ENCODE results near the gene ITGAX.

The ITGAX gene

DNA sequence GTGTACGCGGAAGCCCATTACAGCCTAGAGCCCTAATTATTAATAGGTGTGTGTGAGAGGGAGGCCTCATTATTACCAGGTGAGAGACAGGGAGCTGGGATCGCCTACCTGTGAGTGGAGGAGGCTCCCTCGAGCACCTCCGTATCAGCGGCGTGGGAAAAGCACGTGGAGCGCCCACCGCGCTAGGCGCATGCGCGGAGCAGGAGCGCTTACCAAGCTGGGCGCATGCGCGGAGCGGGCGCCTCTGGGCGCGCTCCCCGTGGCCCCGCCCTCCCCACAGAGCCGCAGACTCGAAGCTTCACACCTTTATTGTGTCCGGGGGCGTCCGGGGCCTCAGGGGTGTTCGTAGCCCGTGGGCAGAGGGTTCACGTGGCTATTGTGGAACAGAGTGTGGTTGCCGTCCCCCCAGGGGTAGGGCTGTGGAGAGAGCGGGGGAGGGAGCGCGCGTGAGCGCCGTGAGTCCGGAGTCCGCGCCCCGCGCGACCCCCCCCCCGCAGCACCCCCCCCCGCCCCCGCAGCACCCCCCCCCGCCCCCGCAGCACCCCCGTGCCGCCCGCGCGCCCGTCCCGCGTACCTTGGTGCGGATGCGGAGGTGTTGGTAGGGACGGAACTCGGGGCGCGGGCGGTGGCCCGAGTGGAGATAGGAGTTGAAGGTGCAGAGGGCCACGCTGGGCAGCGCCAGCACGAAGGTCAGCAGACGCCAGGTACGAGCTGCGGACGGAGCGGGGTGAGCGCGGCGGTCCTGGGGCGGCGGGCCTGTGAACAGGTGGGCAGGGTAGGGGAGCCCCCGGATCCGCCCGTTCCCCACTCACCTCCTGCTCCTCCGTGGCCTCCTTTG, 72.7 kb downstream of the ITGAX start:
- Histone ChIP-seq H3K4me3 (ENCODE audit: low read depth, low read length) (no peak overlapping the region; the same call in 1 of the 2 replicates), H3K4me1 (ENCODE audit: control insufficient read depth, insufficient read depth, low read length) (peaks cover 8% of the 10 kb centered on the region; the same call in 1 of the 2 replicates), H3K36me3 (ENCODE audit: control insufficient read depth, insufficient read depth, low read length) (no peaks in the 10 kb centered on the region), H3K9ac (ENCODE audit: low read length) (no peak overlapping the region), H3K9me3 (ENCODE audit: control insufficient read depth, insufficient read depth, low read depth, low read length) (no peaks in the 10 kb centered on the region), H3K27ac (ENCODE audit: low read depth, low read length) (no peak overlapping the region), H3K27me3 (ENCODE audit: control insufficient read depth, insufficient read depth, low read length) (peaks cover 34% of the 10 kb centered on the region)

DNA sequence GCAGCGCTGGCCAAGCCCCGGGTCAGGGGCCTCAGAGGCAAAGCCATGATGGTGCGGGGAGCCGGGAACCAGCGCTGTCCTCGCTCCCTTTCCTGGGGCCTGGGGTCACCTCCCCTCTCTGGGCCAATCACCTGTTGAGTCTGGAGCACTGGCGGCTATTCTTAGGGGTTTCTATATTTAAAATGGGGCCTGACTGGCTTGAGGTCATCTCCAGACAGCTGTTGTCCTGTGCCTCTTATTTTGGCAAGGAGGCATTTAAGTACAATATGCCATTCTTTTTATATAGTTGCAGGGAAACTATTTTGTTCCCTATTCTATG, 73.3 kb downstream of the ITGAX start, which contains the start of gene COX6A2:
TSS of gene COX6A2 (minus strand) at position 82 of the 319 bp plus-strand sequence. CDS start at position 47, 35 bp downstream.
- Histone ChIP-seq H3K4me3 (ENCODE audit: low read depth, low read length) (no peak within 1 kb of the TSS; the same call in 1 of the 2 replicates), H3K27ac (ENCODE audit: low read depth, low read length) (no peak within 1 kb of the TSS), H3K9me3 (ENCODE audit: control insufficient read depth, insufficient read depth, low read depth, low read length) (no peaks in the 10 kb centered on the region), H3K36me3 (ENCODE audit: control insufficient read depth, insufficient read depth, low read length) (no peaks in the 10 kb centered on the region), H3K9ac (ENCODE audit: low read length) (no peak within 1 kb of the TSS), H3K27me3 (ENCODE audit: control insufficient read depth, insufficient read depth, low read length) (peaks cover 28% of the 10 kb centered on the region), H3K4me1 (ENCODE audit: control insufficient read depth, insufficient read depth, low read length) (peaks cover 8% of the 10 kb centered on the region; the same call in 1 of the 2 replicates)

DNA sequence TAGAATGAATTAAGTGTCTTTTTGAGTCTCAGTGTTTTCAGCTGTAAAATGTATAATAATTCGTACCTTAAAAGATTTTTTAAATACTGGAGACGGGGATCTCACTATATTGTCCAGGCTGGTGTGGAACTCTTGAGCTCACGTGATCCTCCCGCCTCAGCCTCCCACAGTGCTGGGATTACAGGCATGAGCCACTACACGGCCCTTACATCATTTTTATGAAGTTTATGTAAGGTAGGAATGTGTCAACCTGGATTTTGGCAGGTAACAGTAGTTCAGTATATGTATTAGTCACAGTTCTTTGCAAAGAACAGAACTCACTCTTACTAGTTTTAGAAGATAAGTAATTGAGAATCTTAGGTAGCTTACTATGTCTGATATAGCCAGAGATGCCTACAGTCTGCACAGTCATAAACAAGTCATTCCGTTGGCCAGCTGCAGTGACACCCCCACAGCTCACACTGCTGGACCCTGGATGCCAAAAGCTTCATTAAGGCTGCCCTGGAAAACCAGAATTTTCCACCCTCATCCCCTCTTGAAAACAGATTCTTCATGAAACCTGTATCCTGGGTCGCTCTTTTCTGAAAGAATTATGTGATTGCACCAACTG, 73.8 kb downstream of the ITGAX start:
- H3K4me3 ChIP-seq (ENCODE audit: low read depth, low read length): no peak overlapping the region
- H3K27me3 ChIP-seq (ENCODE audit: control insufficient read depth, insufficient read depth, low read length): peaks cover 27% of the 10 kb centered on the region; the same call in 1 of the 2 replicates
- peaks cover 8% of the 10 kb centered on the region; the same call in 1 of the 2 replicates for H3K4me1 ChIP-seq (ENCODE audit: control insufficient read depth, insufficient read depth, low read length)
- no peaks in the 10 kb centered on the region for H3K36me3 ChIP-seq (ENCODE audit: control insufficient read depth, insufficient read depth, low read length)
- H3K27ac ChIP-seq (ENCODE audit: low read depth, low read length): no peak overlapping the region
- H3K9ac ChIP-seq (ENCODE audit: low read length): no peak overlapping the region
- no peaks in the 10 kb centered on the region for H3K9me3 ChIP-seq (ENCODE audit: control insufficient read depth, insufficient read depth, low read depth, low read length)

DNA sequence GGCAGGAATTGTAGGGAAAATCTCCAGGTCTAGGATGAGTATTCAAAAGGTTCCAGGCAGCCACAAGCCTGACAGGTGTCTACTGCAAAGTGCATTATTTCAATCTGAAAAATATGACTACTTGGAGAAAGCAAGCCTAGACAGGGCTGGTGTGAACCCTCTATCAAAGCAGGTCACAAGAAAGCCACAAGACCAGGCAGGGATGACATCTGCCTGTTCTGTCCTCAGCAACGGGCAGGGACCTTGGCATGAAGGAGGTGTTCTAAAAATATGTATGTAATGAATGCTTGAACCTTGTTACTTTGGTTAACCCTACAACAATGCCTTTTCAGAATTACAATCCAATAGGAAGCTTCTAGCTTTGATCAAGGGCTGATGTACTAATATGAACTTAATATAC, 74.3 kb downstream of the ITGAX start:
- peaks cover 8% of the 10 kb centered on the region; the same call in 1 of the 2 replicates for H3K4me1 ChIP-seq (ENCODE audit: control insufficient read depth, insufficient read depth, low read length)
- H3K9ac ChIP-seq (ENCODE audit: low read length): no peak overlapping the region
- no peaks in the 10 kb centered on the region for H3K36me3 ChIP-seq (ENCODE audit: control insufficient read depth, insufficient read depth, low read length)
- no peak overlapping the region for H3K27ac ChIP-seq (ENCODE audit: low read depth, low read length)
- H3K27me3 ChIP-seq (ENCODE audit: control insufficient read depth, insufficient read depth, low read length): peaks cover 27% of the 10 kb centered on the region; the same call in 1 of the 2 replicates
- no peaks in the 10 kb centered on the region for H3K9me3 ChIP-seq (ENCODE audit: control insufficient read depth, insufficient read depth, low read depth, low read length)
- H3K4me3 ChIP-seq (ENCODE audit: low read depth, low read length): no peak overlapping the region

DNA sequence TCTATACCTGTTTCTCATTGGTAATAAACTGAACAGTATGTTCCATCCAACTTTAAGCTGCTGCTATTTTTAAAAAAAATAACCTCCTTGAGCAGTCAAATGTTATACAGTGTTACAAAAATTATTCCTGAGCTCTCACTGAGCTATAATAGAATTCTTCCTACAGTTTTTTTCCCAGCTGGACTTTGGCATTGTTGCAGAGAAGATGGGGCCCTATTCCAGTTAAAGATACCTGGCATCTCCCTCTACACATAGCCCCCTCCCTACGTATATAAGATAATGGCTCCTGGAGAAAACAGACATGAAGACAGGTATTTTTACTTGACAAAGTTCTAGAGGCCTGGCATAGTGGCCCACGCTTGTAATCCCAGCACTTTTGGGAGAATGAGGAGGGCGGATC, 74.8 kb downstream of the ITGAX start:
- peaks cover 8% of the 10 kb centered on the region; the same call in 1 of the 2 replicates for H3K4me1 ChIP-seq (ENCODE audit: control insufficient read depth, insufficient read depth, low read length)
- no peaks in the 10 kb centered on the region for H3K9me3 ChIP-seq (ENCODE audit: control insufficient read depth, insufficient read depth, low read depth, low read length)
- H3K27ac ChIP-seq (ENCODE audit: low read depth, low read length): no peak overlapping the region
- peaks cover 27% of the 10 kb centered on the region; the same call in 1 of the 2 replicates for H3K27me3 ChIP-seq (ENCODE audit: control insufficient read depth, insufficient read depth, low read length)
- H3K9ac ChIP-seq (ENCODE audit: low read length): no peak overlapping the region
- no peaks in the 10 kb centered on the region for H3K36me3 ChIP-seq (ENCODE audit: control insufficient read depth, insufficient read depth, low read length)
- no peak overlapping the region for H3K4me3 ChIP-seq (ENCODE audit: low read depth, low read length)

DNA sequence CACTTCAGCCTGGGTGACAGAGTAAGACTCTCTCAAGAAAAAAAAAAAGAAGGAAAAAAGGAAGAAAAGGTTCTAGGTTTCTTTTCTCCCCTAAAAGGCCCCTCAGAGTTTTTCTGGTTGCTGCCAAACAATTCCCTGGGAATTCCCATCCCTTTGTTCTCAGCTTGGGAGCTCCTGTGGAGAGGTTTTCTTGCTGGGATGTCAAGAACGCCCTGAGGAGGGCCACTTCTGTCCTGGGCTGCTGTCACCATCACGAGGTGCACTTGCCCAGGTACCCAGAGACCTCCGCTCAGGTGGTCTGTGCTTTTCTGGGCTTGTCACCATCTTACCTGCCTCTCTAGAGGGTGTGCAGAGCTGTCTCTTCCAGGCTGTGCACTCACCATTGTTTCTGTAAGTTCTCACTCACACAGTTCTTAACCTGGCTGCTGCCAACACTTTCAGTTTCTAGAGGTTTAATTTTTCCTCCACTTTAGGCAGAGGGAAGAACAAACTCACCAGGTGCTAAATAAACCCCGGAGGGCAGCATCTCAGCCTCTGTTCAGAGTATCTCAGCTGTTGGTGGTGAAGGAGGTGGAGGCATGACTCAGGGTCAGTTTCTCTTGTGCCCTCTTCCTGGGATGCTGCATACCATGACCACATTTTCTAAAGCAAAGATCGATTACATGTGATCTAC, 75.5 kb downstream of the ITGAX start:
- H3K4me1 ChIP-seq (ENCODE audit: control insufficient read depth, insufficient read depth, low read length): peaks cover 12% of the 10 kb centered on the region
- peaks cover 27% of the 10 kb centered on the region; the same call in 1 of the 2 replicates for H3K27me3 ChIP-seq (ENCODE audit: control insufficient read depth, insufficient read depth, low read length)
- no peak overlapping the region for H3K9ac ChIP-seq (ENCODE audit: low read length)
- H3K27ac ChIP-seq (ENCODE audit: low read depth, low read length): no peak overlapping the region
- H3K4me3 ChIP-seq (ENCODE audit: low read depth, low read length): no peak overlapping the region
- H3K9me3 ChIP-seq (ENCODE audit: control insufficient read depth, insufficient read depth, low read depth, low read length): no peaks in the 10 kb centered on the region
- H3K36me3 ChIP-seq (ENCODE audit: control insufficient read depth, insufficient read depth, low read length): no peaks in the 10 kb centered on the region
